ENCODE data around the gene SGCA.

The SGCA gene

GRCh38 chr17:50165867-50166517, at the start of gene SGCA:
TSS of gene SGCA (plus strand) at chr17:50166005. CDS start at chr17:50166041, 36 bp downstream.
- DNase-seq (ENCODE audit: low read depth in 2 of 2) = no peak

- peak; percentile 27 to 38 for DNase-seq (ENCODE audit: low read depth in 2 of 2)
Measured at GRCh38 chr17:50117202-50118051, 48.4 kb upstream of the SGCA start.

- no peak for DNase-seq (ENCODE audit: low read depth in 2 of 2)
Measured at GRCh38 chr17:50118076-50118827, 47.6 kb upstream of the SGCA start.

DNA sequence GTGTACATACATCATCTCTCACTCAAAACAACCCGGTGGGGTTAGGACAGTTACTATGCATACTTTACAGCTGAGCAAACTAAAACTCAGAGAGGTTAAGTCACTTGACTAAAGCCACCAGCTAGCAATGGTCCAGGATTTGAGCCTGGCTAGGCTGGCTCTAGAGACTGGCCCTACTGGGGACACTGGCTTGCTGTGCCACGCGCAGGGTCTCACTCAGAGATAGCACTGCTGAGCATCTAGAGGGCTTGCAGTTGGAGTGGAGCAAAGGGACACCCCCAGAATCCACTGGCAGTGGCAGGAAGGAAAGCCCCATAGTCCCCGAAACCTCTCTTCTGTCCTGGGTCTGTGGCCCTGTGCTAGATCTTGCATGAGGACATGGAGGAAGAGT, 47.0 kb upstream of the SGCA start:
- no peak for DNase-seq (ENCODE audit: low read depth in 2 of 2)

DNA sequence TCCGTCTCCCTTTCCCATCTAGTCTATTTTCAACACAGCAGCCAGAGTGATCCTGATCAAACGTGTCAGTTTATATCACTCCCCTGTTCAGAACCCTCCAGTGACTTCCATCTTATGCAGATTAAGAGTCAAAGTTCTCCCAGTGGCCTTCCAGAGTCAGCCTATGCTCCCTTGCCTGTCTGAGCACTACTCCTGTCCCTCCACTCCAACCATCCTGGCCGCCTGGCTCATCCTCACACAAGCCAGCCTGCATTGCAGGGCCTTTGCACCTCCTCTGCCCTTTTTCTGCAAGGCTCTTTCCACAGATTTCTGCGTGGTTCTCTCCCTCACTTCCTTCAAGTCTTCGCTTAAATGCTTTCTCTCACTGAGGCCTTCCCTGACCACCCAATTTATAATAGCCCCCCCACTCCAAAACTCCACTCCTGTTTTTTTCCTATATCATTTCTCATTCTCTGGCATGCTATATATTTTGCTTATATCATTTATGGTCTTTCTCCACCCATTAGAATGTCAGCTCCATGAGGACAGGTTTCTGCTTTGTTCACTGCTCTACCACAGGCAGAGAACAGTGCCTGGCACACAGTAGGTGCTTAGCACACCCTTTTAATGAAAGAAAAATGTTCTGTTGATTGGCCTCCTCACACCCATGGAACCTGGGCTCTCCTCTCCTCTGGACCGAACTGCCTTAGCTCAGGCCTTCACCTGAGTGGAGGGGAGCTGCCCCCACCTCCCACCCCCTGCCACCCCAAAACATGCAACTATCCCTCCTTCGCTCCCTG, 45.1 kb upstream of the SGCA start:
- DNase-seq (ENCODE audit: low read depth in 2 of 2) = no peak

DNA sequence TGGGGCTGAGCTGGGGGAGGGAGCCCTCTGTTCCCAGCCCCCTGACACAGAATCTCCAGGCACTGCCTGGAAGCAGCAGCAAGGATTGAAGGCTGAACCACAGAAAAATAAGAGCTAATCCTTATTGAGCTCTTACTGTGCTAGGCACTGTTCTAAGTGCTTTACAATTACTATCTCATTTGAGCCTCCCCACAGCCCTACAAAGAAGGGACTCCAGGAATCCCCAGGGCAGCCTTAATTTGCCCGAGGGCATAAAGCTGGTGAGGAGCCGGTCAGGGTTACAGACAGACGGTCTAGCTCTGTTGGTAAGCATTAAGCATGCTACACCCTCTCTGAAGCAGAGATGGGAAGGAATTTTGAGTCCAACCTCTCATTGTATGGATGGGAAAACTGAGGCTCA, 42.9 kb upstream of the SGCA start:
- DNase-seq (ENCODE audit: low read depth in 2 of 2) = no peak

DNA sequence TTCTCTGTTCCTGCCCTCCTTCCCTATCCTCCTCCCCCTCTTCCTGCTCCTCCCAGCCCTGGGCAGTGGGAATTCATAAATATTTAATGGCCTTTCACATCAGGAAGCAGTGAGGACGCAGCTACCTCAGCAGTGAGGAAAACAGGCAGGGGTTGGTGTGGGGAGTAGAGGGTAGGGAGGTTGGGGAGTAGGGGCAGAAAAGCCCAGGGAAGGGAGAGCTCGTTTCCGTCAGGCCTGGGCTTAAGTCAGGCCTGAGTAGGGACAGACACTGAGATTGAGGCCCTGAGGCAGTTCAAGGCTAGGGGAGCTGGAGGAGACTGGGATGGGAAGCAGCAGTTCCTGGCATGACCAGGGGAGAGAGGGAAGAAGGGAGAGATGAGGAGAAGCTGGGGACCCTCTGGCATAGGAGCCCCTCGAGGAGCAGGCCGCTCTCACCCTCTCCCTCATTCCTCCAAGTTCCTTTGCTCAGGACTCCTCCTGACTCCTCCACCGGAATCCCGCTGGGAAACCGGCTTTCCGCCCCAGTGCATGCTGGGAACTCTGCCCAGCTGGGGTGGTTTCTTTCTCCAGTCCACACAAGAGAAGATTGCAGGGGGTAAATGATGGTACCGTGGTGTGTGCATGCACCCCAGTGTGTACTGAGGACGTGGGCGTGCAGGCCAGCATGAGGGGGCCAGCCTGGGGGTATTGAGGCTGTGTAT, 42.0 kb upstream of the SGCA start:
- DNase-seq (ENCODE audit: low read depth in 2 of 2) = no peak

DNA sequence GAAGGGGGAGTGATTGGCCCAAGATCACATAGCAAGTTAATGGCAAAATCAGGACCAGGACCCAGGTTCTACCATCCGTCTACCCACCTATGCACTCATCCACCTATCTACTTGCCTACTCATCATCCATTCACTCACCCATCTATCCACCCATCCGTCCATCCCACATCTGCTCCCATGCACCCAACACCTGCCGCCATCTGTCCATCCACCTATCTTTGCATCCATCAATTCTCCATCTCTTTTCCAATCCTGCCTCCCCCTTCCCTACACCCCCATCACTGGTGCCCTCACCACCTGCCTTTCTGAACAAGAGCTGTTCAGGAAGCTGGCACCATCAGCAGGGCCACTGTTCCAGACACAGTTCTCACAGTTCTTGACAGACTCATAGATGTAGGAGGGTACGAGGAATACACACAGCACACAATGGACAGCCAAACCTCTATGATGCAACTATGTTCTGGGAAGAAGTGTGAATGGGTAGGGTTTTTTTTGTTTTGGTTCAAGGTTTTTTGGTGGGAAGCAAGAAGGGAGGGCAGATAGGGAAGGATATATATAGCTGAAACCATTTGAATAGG, 40.3 kb upstream of the SGCA start:
- no peak for DNase-seq (ENCODE audit: low read depth in 2 of 2)

DNA sequence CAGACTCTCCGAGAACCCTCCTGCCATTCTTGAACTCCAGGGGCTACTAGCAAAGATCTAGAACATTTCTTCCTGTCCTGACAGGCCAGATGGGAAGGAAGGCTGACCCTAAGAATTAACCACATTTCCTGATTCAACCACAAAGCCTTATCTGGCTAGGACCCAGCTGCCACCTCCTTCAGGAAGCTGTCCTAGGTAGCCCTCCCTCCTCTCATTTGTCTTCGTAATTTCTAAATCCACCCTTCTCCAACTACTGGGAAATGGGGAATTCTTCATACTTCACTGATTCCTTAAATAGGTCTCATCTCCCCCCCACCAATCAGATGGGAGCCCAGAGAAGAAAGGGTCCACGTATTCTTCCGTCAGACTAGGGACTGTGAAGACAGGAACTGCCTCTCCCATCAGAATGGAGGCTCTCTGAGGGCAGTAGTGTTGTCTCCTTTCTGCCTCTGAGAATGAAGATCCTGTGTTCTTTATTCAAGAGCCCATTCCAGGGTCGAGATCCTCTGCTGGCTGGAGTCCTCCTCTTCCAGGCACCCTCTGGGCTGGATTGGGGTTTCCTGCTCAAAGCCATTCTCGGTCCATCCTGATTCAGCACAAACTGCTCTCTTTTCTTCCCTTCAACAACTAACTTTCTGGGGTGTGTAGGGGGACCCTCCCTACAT, 38.0 kb upstream of the SGCA start:
- DNase-seq (ENCODE audit: low read depth in 2 of 2) = no peak

- DNase-seq (ENCODE audit: low read depth in 2 of 2) = no peak
Measured at GRCh38 chr17:50128441-50129352, 37.1 kb upstream of the SGCA start.

GRCh38 chr17:50129353-50129727, 36.5 kb upstream of the SGCA start:
- DNase-seq (ENCODE audit: low read depth in 2 of 2) = no peak

DNA sequence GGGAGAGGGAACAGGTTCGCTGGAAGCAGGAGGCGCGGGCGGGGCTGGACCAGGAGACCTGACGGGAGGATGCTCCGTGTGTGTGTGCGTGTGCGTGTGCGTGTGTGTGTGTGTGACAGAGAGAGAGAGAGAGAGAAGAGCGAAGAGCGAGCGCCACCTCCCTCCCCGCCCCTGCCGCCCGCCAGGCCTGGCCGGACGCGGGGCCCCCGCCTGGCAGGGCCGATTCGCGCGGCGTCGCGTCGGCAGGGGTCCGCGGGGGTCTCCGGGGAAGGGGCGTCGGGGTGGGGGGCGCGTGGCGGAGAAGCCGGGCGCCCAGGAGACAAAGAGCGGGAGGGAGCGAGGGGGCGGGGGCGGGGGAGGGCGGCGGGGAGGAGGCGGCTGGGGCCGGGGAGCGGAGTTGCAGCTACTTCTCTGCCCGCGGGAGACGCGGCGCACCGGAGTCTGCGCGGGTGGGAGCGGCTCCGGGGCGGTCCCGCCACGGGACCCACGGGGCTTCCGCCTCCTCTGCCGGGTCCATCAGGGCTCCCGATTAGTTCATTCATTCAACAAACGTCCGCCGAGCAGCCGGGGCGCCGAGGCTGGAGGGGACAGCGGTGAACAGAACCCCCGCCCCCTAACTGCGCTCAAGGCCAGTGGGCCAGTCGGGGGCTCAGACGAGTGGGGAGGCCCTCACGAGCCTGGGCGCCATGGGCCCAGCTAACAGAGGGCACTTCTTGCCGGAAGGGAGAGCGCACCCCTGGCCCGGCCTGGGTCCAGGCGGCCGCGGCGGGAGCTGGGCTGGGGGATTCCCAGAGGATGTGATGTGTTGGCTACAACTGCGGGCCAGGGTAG, 35.9 kb upstream of the SGCA start, which contains the start of gene SAMD14:
Gene SAMD14, minus strand, starts transcription at position 433 of the 831 bp plus-strand sequence. CDS start 5,201 bp downstream, outside the sequence.
- DNase-seq (ENCODE audit: low read depth in 2 of 2) = no peak

GRCh38 chr17:50130559-50131305, 35.1 kb upstream of the SGCA start:
- DNase-seq (ENCODE audit: low read depth in 2 of 2) = no peak

- DNase-seq (ENCODE audit: low read depth in 2 of 2) = no peak
Measured at GRCh38 chr17:50132104-50132794, 33.6 kb upstream of the SGCA start.

GRCh38 chr17:50133028-50133768, 32.6 kb upstream of the SGCA start:
- no peak for DNase-seq (ENCODE audit: low read depth in 2 of 2)

DNA sequence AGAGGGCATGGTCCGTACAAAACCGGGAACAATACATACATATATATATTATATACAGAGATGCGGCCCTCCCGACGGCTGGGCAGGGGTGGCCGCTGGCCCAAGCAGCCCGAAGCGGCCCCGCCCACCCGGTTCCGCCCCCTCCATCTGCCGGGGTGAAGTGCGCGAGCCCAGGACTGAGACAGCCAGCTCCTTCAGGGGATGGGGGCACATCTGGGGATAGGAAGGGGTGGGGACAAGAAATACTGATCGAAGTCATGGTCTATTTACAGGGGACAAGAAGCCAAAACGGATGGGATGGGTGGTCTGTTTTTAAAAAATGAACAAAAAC, 32.1 kb upstream of the SGCA start:
- DNase-seq (ENCODE audit: low read depth in 2 of 2) = no peak
